GM19025 (cell line): ENCODE data around the gene CDH13.

Source experiments
- ATAC-seq: cut with Tn5 transposase; IDR thresholded peaks from one replicate; pipeline ENCODE4 v1.9.1; 2021; ENCODE audit warnings: mild to moderate bottlenecking, low read depth, moderate library complexity; ENCODE audit not compliant: unreplicated experiment

CDH13 gene

DNA sequence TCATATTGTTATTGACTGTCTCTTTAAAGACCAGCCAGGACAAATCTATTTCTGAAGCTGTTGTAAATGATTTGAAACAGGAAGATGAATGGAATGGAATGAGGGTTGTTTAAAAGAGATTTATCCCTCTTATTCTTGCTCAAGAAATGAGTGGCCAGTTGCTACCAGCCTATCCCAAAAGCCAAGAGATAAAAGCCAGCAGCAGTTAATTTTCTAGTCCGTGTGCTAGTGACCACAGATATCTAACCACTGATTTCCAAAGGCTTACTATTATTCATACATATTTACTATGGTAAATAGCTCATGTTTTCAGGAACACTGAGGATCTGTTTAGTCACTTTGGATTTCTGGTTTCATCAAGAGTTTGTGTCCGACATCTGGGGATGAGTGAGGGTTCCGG lies 105.7 kb downstream of the CDH13 start:
- no peak for ATAC-seq

DNA sequence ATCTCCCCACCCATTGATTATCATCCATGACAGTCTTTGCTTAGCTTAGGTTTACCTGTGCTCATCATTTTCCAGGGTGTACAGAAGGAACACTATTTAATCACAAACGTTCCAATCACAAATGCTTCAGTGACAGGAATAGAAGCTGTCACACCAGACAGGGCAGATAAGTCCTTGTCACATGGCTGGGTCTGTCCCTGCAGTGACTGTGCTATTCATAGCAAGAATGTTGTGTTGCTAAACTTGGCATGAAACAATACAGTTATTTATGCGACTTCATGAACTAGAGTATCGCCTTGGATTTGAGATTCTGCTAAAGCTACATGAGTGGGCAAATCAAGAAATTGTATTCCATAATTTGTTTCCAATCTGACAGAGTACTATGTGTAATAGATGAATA lies 108.4 kb downstream of the CDH13 start:
- no peak for ATAC-seq

DNA sequence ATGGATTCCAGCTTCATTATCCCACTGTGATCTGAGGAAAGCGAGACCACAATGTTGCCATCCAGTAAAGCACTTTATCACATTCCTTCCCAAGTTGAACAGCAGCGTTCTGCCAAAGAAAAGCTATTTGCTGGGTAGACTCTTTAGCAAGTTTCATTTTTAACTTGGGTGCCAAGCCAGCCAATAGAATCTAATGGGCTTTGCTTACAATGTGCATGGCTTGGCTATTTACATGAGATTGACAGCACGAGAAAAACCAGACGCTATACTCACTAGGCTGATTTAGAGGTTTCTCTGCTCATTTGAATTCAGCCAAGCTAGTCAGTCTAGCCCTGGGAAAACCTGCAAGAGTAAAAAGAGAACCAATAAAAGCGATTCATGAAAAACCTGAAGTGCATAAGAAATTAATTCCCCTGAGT lies 108.9 kb downstream of the CDH13 start:
- ATAC-seq, result no peak

- ATAC-seq, result no peak
These were observed 109.5 kb downstream of the CDH13 start for GRCh38 chr16:82736224-82736623.

GRCh38 chr16:82738699-82739098 lies 111.9 kb downstream of the CDH13 start:
- no peak for ATAC-seq

- ATAC-seq, result no peak
These were observed 114.4 kb downstream of the CDH13 start for GRCh38 chr16:82741073-82741615.

DNA sequence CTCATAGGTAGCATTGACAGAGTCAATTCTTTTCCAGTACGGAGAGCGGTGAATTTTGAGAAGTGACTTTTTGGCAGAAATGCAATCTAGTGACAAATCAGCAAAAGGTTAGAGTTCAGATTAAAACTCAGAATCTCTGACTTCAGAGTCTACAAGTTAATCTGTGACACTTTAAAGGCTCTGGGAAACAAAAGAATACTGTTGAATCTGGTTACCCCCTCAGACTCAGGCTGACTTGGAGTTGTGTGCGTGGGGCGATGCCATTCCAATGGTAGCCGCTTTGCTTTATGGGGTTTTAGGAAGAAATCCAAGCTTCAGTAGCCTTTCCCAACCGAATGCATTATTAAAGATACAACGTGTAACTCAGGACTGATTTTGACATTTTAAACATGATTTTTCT lies 118.2 kb downstream of the CDH13 start:
- no peak for ATAC-seq

GRCh38 chr16:82748026-82748425 lies 121.3 kb downstream of the CDH13 start:
- ATAC-seq, result no peak

DNA sequence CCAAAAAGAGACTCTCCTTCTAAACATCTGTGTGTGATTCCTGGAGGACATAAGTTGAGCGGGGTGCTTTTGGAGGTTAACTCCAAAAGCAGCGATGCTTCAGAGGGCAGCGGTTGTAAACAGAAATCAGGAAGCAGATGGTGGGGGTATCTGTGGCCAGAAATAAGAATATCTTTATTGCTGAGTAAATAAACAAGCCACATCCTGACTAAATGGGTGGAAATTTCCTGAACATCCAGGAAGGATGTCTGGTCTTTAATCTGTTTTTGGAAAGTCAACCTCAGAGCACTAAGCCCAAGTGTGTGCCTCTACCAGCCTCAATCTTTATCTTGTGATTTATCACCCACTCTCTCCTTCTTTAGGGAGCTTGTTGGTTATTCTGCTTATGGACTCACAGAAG lies 123.3 kb downstream of the CDH13 start:
- ATAC-seq, result no peak

- ATAC-seq, result no peak
These were observed 124.3 kb downstream of the CDH13 start for GRCh38 chr16:82751020-82751419.

DNA sequence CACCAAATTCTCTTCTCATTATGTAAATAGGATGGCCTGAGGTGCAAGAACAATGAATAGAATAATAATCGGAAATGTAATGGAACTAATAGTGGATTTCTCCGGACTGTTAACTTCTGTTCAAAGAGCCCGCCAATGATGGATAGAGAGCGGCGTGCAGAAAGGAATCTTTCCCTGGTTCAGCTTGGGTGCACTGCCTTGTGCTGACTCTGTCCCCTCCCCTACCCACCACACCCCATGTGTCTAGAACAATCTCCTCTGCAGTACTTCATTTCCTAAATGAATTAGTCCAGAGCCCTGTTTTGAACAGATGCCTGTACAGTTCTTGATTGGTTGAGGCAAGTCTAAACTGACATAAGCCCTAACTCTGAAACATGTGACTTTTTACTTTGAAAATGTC lies 125.4 kb downstream of the CDH13 start:
- no peak for ATAC-seq

DNA sequence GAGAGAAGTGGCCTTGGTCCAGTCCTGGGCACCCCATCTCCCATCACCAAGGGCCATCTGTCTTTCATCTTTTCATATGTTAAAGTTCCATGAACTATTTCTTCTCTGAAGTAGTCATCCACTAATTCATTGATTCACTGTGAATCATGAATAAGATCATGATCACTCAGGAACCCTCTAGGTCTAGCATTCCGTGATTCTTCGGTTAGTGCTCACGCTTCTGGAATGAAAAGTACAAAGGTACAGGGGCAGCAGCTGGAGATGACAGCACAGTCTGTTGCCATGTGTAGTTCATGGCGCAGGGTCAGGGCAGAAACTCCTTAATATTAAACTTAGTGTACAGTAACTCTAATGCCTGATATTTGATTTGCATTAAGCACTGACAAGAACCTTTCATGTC lies 127.1 kb downstream of the CDH13 start:
- no peak for ATAC-seq

DNA sequence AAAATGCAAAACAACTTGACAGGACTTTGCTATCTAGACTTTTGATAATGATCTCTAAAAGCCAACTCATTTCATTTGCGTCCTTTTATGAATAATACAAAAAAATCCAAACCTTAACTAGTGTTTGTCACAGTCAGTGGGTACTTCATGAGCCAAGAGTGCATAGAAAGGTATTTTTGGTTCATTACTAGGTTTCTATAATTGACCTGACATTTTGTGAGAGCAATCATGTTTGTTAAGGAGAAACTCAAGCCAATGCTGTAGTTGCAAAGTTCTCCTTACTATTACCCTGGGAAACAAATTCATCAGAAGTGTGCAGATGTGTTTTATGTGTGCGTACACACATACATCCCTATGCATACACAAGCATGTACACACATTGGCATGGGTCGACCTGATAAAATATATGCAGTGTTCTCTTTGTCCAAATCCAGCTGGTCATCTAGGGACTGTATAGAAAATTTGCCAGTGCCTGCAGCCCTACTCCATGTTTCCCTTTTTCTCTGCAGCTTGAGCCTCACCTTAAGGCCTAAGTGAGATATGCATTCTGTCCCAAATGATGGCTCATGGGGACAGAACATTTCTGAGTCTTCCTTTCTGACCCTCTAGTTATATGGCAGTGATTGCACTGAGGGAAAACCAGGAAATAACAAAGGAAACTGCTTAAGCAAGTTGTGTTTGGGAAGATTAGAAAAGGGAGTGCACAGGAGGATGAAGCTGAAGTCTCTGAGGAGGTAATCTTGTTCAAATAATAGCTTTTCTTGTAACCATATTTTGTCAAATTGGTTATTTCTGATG lies 128.1 kb downstream of the CDH13 start:
- ATAC-seq, result no peak

DNA sequence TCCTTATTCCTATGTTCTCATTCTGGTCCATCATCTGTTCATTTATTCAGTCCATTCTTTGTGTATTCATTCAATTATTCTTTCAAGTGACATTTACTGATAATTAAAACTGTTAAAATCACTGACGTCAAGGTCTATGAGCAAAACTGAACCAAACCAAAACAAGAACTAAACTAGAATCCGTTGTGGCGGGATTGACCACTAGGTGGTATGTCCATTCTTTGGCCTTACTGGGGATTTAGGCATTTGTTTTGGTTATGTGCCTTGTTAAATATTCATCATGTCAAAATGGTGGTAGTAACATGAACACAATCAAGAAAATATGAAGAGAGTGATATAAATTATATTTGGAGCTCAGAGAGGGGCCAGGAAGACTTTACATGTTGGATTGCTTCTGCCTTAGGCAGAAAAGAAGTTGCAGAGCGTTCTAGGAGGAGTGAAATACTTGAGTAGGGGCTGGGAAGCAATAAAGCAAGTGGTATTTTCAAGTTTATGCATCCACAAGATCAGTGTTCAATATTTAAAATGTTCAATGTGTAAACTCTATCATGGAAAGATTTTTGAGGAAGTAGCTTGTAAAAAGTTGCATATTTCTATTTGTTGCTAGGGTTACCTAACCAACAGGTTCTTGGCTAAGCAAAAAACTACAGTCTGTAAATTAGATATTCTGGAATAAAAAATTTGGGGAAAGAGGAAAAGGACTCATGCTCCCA lies 129.0 kb downstream of the CDH13 start:
- no peak for ATAC-seq

- no peak for ATAC-seq
These were observed 129.5 kb downstream of the CDH13 start for GRCh38 chr16:82756283-82756599.

DNA sequence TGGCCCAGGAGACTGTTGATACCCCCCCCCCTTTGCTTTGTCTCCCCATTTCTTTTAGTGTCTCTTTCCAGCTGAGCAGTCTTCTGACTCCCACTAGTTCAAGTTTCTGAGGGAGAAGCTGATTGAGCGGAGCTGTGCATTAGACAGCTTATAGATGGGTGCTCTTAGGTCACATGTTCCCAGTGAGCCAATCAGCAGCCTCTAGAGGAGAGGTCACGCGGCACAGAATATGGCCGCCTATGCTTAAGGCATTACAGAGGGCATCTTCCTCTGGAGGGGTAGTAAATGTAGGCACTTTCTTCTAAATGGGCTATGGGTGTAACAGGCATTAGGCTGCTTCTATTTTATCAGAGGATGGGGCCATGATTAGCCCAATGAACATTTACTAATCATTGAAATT lies 131.6 kb downstream of the CDH13 start:
- no peak for ATAC-seq

GRCh38 chr16:82758904-82759303 lies 132.1 kb downstream of the CDH13 start:
- no peak for ATAC-seq

DNA sequence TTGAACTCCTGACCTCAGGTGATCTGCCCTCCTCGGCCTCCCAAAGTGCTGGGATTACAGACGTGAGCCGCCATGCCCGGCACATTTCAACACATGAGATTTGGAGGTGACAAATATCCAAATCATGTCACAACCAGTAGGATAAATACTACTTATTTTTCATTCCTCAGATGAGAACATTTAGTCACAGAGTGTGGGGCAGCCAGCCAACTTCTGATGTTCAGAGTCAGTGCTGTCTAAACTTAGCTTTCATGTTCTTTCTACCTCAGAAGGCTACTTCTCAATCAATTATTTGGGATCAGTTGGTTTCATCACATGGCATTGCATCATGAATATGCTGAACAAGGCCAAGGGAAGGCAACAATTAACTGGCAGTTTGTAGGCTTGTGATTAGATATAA lies 134.5 kb downstream of the CDH13 start:
- ATAC-seq, result no peak

DNA sequence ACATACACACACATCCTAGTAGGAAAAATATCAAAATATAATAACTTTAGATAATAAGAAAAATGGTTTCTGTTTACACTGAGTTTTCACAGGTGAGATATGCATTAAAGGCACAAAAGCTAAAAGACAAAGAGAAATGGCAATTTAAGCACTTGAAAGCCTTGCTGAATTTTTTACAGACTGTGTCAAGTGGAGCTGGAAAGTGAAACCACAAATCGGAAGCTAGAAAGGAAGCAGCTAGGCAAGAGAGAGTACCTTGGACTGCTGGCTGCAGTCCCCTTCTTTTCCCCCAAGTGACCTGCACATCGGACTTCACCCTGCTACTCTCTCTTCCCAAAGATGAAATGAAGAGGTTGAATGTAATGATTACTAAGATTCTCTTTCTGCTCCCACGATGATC lies 135.1 kb downstream of the CDH13 start:
- no peak for ATAC-seq

DNA sequence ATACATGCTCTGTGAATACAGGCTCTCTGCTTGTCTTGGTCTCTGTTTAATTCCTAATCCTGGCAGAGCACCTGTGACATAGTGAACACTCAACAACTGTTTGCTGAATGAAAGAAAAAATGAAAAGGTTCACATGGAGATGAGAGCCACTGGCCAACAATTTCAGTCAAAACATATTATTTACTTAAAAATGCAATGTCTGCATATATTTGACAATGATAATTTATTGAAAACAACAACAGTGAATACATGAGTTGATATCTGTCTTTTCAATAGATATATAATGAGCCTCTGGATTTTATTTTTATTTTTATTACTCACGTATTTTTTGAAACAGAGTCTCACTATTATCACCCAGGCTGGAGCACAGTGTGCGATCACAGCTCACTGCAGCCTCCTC lies 136.6 kb downstream of the CDH13 start:
- no peak for ATAC-seq

- ATAC-seq, result no peak
These were observed 140.4 kb downstream of the CDH13 start for GRCh38 chr16:82767198-82767597.

DNA sequence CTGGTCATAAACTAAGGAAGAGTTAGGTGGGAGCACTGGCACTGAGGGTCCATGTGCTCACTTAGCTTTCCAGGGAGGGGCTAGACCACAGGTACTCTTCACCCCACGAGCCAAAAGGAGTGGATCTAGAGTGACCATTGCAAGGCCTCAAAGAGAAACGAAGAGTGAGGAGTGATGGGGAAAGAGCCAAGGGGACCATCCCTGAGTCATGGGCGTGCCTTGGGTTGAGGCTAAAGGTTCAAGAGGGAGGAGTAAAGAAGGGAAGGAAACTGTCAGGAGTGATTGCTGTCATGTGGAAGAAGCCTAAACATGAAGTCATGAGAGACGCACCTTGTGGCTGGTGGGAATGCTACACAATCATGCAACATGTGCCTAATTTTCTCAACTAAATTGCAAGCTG lies 141.0 kb downstream of the CDH13 start:
- no peak for ATAC-seq
